GM18508 (cell line): ENCODE data around the gene RGS14.
A peak's percentile ranks its signal among the peaks of the same experiment; 100 is the strongest.
"Not testable (repeated sequence)": the region's sequence is repeated elsewhere in the genome, so short reads cannot be mapped to it uniquely, and the experiment has no call there.

Source experiments
- ATAC-seq: cut with Tn5 transposase; IDR thresholded peaks from one replicate; pipeline ENCODE4 v1.9.1; 2021; ENCODE audit warnings: moderate number of reproducible peaks; ENCODE audit not compliant: insufficient read depth, unreplicated experiment

Gene RGS14

DNA sequence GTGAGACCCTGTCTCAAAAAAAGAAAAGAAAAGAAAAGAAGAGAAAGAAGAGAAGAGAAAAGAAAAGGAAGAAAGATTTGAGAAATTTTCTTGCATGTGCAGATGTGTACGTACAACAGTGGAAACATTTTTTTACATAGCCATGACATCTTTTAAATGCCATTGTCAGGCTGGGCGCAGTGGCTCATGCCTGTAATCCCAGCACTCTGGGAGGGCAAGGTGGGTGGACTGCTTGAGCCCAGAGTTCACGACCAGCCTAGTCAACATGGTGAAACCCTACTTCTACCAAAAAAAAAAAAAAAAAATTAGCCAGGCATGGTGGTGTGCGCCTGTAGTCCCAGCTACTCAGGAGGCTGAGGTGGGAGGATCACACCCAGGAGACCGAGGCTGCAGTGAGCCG is 12.8 kb upstream of the RGS14 start:
- no peak for ATAC-seq

GRCh38 chr5:177346820-177347219 is 10.9 kb upstream of the RGS14 start:
- no peak for ATAC-seq

DNA sequence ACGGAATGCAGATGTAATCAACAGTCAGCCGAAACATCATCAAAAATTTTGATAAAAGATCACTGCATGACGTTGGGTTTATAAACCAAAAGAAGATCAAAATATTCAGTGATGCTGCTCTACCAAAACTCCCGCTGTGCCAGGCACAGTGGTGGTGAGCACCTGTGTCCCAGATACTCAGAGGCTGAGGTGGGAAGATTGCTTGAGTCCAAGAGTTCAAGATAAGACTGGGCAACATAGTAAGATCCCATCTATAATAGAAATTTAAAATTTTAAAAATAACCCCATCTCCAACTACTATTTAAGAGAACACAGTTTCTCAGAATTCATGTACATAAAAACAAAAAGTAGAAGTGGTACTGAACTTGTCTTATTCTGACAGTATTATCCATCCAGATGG is 10.0 kb upstream of the RGS14 start:
- ATAC-seq: no peak

DNA sequence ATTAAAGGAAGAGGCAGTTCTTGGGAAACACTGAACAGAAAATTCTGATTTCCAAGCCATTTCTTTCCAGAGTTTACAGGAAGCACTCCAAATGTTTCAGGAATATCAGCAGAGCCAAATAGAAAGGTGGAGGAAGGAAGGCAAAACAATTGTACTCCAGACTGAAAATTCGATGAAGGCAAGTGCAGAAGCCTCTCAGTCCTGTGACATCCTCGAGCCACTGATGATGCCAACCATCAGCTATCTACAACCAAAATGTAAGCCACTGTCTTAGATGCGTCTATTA is 8.4 kb upstream of the RGS14 start:
- ATAC-seq: no peak

- ATAC-seq: no peak
These were observed 8.0 kb upstream of the RGS14 start for GRCh38 chr5:177349762-177350161.

DNA sequence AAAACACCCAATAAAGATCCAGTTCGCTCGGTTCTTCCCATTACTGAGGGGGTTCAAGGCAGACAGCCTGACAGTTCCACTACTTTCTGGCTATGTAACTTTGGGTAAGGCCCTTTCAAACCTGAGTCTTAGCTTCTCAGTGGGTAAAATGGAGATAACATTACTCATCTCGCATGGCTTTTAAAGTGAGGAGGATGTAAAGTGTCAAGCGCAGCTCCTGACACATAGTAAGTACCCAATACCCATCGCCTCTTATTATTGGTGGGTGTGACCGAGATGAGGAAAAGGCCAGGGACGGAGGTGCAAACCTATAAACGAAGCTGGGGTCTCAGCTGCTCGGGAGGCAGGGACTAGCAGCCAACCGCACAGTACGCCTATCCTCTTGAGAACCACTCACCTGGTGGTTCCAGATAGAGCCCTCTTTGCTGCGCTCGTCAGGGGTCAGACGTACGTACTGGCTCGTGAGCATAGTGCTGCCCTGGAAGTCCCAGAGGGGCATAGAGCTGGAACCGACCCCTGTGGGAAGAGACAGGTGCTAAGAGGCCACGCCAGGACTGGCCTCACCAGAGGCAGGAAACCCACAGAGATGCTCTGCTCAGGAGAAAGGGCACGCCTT is 6.8 kb upstream of the RGS14 start:
- ATAC-seq: no peak

DNA sequence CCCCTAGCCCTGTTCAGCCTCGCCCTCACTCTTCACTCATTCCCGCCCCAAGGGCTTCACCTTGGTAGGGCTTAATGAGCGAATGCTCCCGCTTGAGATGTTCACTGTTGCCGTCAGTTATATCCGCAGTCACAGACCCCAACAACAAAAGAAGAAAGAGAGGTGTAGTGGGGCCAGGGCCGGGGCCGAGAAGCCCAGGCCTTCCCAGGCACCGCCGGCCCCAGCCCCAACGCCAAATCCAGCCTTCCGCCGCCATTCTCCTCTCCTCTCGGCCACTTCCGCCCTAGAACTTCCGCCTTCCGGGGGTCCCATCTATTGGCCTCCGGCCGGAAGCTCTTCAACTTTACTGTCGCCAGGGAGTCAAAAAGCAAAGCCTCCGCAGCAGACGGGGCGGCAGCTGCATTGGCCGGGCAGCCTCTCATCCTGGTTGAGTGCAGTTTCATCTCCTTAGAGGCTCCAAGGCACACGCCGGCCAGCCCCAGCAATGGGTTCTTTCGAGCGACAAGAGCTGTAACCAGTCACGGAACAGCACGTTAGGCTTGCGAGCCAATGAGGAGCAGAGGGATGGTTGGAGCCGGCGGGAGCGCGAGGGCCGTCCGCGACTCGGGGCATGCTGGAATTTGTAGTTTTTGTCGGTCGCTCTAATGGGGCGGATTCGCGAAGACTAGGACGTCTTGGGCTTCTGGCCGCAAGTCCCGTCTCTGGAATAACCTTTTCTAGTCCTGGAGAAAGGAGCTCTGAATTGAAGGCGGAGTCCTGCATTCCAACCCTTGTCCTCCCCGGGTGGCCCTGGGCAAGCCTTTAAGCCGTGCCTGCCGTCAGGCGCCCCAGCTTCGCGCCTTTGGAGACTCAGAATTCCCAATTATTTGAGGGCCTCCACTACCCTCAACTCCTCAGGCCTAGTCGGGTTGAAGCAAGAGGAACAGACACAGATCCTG is 6.1 kb upstream of the RGS14 start, which contains the start of gene LMAN2:
Gene LMAN2, minus strand, starts transcription at position 277 of the 938 bp plus-strand sequence. Its CDS starts 21 bp downstream, at position 256.
- peak; percentile 55 for ATAC-seq

- no peak for ATAC-seq
These were observed 4.6 kb upstream of the RGS14 start for GRCh38 chr5:177353093-177353492.

GRCh38 chr5:177354256-177354655 is 3.5 kb upstream of the RGS14 start:
- no peak for ATAC-seq

- ATAC-seq: no peak
These were observed 3.0 kb upstream of the RGS14 start for GRCh38 chr5:177354711-177355110.

DNA sequence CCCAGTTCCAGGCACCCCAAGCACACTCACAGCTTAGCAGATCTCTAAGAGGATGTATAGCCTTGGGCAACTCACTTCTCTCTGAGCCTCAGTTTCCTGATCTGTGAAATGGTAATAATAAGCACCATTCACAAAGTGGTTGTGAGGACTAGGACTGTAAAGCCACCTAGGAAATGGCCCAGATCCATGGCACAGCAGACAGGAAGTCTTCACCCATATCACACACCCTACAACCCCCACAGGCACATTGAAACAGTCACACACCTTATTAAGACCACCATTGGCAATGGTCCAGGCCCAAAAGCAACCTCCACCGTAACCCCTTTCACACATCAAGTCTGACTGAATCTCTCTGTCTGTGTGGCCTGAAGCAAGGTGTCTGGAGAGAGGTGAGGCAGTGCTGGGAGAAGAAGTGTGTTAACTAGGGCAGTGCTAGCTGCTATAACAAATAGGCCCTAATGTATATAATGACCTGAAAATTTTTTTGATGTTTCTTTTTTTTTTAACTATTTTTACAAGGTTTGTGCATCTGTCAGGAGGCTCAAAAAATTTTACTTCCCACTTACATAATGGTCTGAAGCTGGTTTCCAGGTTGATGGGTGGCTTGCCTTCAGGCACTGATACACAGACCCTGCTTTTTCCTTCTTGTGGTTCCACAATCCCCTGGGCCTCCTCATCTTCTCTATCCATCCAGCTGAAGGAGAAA is 2.4 kb upstream of the RGS14 start:
- ATAC-seq: no peak

DNA sequence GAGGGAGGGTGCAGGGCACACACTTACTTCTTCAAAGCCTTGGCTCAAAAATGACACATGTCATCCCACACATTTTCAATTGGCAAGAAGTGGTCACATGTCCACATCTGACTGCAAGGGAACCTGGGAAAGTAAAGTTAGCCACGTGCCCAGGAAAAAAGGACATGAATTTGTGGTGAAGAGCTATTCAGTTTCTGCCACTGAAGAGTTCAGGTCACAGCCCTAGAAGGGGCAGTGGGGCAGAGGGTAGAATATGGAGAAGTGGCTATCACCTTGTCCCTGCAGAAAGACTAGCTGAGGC is 1.9 kb upstream of the RGS14 start:
- no peak for ATAC-seq

DNA sequence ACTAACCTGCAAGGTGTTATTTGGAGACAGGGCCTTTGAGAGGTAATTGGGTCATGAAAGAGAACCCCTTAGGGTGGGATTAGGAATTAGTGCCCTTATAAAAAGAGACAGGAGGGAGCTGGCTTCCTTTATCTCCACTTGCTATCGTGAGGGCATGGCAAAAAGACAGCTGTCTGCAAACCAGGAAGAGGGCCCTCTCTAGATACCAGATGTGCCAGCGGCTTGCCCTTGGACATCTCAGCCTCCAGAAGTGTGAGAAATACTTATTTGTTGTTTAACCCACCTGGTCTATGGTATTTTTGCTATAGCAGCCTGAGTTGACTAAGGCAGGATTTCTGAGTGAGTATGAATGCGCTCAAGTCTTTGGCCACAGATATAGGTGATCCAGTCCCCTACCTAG is 978 bp upstream of the RGS14 start:
- ATAC-seq: no peak

GRCh38 chr5:177357146-177357458 is 622 bp upstream of the RGS14 start:
- no peak for ATAC-seq

GRCh38 chr5:177358370-177358819 is 671 bp downstream of the RGS14 start:
- ATAC-seq: no peak

GRCh38 chr5:177359451-177359851 is 1.7 kb downstream of the RGS14 start:
- no peak for ATAC-seq

GRCh38 chr5:177359860-177360259 is 2.1 kb downstream of the RGS14 start:
- no peak for ATAC-seq

DNA sequence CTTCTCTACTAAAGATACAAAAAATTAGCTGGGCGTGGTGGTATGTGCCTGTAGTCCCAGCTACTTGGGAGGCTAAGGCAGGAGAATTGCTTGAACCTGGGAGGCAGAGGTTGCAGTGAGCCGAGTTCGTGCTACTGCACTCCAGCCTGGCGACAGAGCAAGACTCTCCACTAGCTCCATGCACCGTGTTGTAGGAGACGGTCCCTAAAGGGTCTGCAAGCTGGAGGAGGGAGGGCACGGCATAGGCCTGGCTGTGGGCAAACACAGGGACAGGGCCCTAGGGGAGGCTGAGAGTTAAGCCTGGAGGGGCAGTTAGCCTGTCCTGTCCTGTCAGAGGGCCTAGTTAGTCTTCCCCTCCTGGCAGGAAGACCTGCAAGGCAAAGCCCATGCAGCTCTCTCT is 3.0 kb downstream of the RGS14 start:
- not testable (repeated sequence) for ATAC-seq

- ATAC-seq: no peak
These were observed 3.9 kb downstream of the RGS14 start for GRCh38 chr5:177361418-177362291.

- no peak for ATAC-seq
These were observed 4.5 kb downstream of the RGS14 start for GRCh38 chr5:177362292-177362609.
